SU-DHL-6 (cell line): ENCODE data around the gene TMIE.
"Not testable (repeated sequence)": the region's sequence is repeated elsewhere in the genome, so short reads cannot be mapped to it uniquely, and the experiment has no call there.

Source experiments
- H2AFZ ChIP-seq: fragments of 200-600 bp; sonication (generic); 2 replicates; pipeline ENCODE4 v1.6.1; 2014; ENCODE audit warnings: low read depth, mild to moderate bottlenecking, moderate library complexity, mixed read lengths, antibody characterized with exemption, low read length; ENCODE audit not compliant: severe bottlenecking
- H3F3A ChIP-seq: fragments of 200-600 bp; shearing (Covaris generic); 2 replicates; pipeline ENCODE4 v1.6.0; 2016; ENCODE audit warnings: antibody characterized with exemption, mild to moderate bottlenecking; ENCODE audit not compliant: insufficient read depth
- H3K27ac ChIP-seq: fragments of 200-600 bp; sonication (generic); 2 replicates; pipeline ENCODE4 v1.5.1; 2016; ENCODE audit warnings: low read depth, mild to moderate bottlenecking, low read length, moderate library complexity, mixed read lengths
- H3K27me3 ChIP-seq: fragments of 200-600 bp; sonication (generic), shearing (Covaris generic); 2 replicates; pipeline ENCODE4 v1.6.0; 2014; ENCODE audit warnings: mild to moderate bottlenecking, low read length
- H3K36me3 ChIP-seq: fragments of 200-600 bp; sonication (generic); 2 replicates; pipeline ENCODE4 v1.6.1; 2014; ENCODE audit warnings: mild to moderate bottlenecking, low read length, mixed read lengths
- H3K4me2 ChIP-seq: fragments of 300-600, 200-600 bp; shearing (Covaris generic), sonication (generic); 2 replicates; pipeline ENCODE4 v1.6.0; 2014; ENCODE audit warnings: low read length, low read depth, mild to moderate bottlenecking; ENCODE audit not compliant: poor library complexity, severe bottlenecking
- H3K4me3 ChIP-seq: fragments of 200-600 bp; sonication (generic); 2 replicates; pipeline ENCODE4 v1.5.1; 2014; ENCODE audit warnings: antibody characterized with exemption, low read length, mild to moderate bottlenecking, mixed read lengths; ENCODE audit not compliant: insufficient read depth, poor library complexity, severe bottlenecking
- H3K79me2 ChIP-seq: fragments of 200-600 bp; sonication (generic); 2 replicates; pipeline ENCODE4 v1.6.1; 2014; ENCODE audit warnings: mild to moderate bottlenecking, low read length, moderate library complexity; ENCODE audit not compliant: insufficient read depth
- H3K9ac ChIP-seq: fragments of 200-600 bp; sonication (generic); 2 replicates; pipeline ENCODE4 v1.7.0; 2014; ENCODE audit warnings: mild to moderate bottlenecking, low read length
- H3K9me2 ChIP-seq: fragments of 200-600 bp; sonication (generic); replicated peaks from 2 replicates; pipeline ENCODE4 v1.6.1; 2014; ENCODE audit warnings: low read length; ENCODE audit not compliant: insufficient read depth
- H3K9me3 ChIP-seq: fragments of 200-600 bp; sonication (generic); 2 replicates; pipeline ENCODE4 v1.6.1; 2014; ENCODE audit warnings: low read length, mixed read lengths; ENCODE audit not compliant: insufficient read depth
- H4K20me1 ChIP-seq: fragments of 200-600 bp; sonication (generic); 2 replicates; pipeline ENCODE4 v1.6.1; 2014; ENCODE audit warnings: low read depth, mild to moderate bottlenecking, antibody characterized with exemption, low read length, moderate library complexity, mixed read lengths
- EZH2phosphoT487 ChIP-seq: fragments of 200-600 bp; sonication (generic), shearing (Covaris generic); conservative IDR thresholded peaks from 2 replicates; pipeline ENCODE4 v1.6.1; 2018; ENCODE audit warnings: mild to moderate bottlenecking, antibody characterized with exemption, low read length, moderate library complexity, mixed read lengths
- TF ChIP-seq, protein P1 (sequence below): fragments of 200-600 bp; sonication (generic); IDR thresholded peaks from one replicate; pipeline ENCODE4 v1.5.1; 2017; ENCODE audit warnings: antibody characterized with exemption, mild to moderate bottlenecking, low read length, moderate library complexity; ENCODE audit not compliant: insufficient read depth, poor library complexity, severe bottlenecking

The TMIE gene

DNA sequence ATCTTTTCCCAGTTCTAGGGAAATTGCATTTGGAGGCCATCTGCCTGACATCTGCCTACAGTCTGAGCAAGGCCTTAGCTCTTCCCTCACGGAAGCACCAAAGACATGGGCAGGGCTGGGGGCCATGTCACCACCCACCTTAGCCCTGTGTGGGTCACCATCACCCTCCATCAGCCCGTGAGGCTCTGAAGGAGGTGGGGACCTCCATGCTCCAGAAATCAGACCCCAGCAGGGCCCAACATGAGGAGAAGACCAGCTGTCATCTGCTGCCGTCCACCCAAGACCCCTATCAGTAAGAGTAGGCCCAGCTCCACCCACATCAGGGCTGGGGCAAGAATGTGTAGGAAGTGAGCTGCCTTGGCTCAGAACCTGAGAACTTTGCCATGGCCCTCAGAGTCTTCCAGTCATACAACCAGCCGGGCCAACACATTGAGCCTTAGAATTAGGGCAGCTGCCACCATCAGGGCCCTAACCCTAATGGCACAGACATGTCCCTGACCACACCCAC lies 1.9 kb downstream of the TMIE start:
- Histone ChIP-seq H2AFZ (no peak overlapping the region), H3K4me3 (no peak overlapping the region), H3F3A (no peaks in the 10 kb centered on the region), H3K4me2 (no peak overlapping the region), H4K20me1 (no peaks in the 10 kb centered on the region), H3K9me3 (no peaks in the 10 kb centered on the region), H3K27me3 (no peaks in the 10 kb centered on the region), H3K79me2 (no peaks in the 10 kb centered on the region), H3K27ac (no peak overlapping the region), H3K36me3 (no peaks in the 10 kb centered on the region), H3K9me2 (no peaks in the 10 kb centered on the region), H3K9ac (no peak overlapping the region)
- TF ChIP-seq EZH2phosphoT487: no peak
- TF ChIP-seq, protein P1, sequence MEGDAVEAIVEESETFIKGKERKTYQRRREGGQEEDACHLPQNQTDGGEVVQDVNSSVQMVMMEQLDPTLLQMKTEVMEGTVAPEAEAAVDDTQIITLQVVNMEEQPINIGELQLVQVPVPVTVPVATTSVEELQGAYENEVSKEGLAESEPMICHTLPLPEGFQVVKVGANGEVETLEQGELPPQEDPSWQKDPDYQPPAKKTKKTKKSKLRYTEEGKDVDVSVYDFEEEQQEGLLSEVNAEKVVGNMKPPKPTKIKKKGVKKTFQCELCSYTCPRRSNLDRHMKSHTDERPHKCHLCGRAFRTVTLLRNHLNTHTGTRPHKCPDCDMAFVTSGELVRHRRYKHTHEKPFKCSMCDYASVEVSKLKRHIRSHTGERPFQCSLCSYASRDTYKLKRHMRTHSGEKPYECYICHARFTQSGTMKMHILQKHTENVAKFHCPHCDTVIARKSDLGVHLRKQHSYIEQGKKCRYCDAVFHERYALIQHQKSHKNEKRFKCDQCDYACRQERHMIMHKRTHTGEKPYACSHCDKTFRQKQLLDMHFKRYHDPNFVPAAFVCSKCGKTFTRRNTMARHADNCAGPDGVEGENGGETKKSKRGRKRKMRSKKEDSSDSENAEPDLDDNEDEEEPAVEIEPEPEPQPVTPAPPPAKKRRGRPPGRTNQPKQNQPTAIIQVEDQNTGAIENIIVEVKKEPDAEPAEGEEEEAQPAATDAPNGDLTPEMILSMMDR: no peak

DNA sequence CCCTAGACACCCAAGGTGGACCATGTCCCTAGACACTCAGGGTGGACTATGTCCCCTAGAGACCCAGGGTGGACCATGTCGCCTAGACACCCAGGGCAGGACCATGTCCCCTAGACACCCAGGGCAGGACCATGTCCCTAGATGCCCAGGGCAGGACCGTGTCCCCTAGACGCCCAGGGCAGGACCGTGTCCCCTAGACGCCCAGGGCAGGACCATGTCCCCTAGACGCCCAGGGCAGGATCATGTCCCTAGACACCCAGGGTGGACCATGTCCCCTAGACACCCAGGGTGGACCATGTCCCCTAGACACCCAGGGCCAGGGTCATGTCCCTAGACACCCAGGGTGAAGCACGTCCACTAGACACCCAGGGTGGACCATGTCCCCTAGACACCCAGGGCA lies 3.2 kb downstream of the TMIE start:
- H3F3A ChIP-seq, H3K9me2 ChIP-seq, H2AFZ ChIP-seq, H3K79me2 ChIP-seq, H3K4me3 ChIP-seq, H3K36me3 ChIP-seq, H4K20me1 ChIP-seq, H3K4me2 ChIP-seq, H3K9ac ChIP-seq, H3K27ac ChIP-seq, H3K27me3 ChIP-seq, H3K9me3 ChIP-seq: not testable (repeated sequence)

DNA sequence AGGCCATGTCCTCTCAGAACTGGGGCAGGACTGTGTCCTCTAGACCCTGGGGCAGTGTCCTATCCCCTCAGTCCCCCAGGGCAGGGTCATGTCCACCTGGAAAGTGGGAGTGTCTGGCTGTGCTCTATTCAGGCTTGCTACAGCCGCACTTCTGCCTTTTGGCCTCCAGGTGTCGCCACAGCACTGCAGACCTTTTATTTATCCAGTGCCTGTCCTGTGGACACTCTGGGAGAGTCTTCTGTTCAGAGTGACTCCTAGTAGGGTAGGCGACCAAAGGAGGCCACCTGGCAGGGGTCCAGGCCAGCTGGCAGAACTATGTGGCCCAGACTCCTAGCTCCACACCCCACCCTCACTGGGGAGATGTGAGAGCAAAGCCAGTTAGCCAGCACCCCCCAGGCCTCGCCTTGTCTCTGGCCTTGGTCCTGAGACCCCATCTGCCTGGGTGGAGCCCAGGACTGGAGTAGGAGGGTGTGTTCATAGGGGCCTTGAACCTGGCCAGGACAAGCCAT lies 3.9 kb downstream of the TMIE start:
- no peak overlapping the region for H3K9ac ChIP-seq
- H2AFZ ChIP-seq: no peak overlapping the region
- H3K27me3 ChIP-seq: no peaks in the 10 kb centered on the region
- no peaks in the 10 kb centered on the region for H3K79me2 ChIP-seq
- no peak overlapping the region for H3K4me3 ChIP-seq
- TF ChIP-seq, protein P1: peak; percentile 93
- TF ChIP-seq EZH2phosphoT487: no peak
- H3K36me3 ChIP-seq: no peaks in the 10 kb centered on the region
- H3K9me2 ChIP-seq: no peaks in the 10 kb centered on the region
- H4K20me1 ChIP-seq: no peaks in the 10 kb centered on the region
- H3K4me2 ChIP-seq: no peak overlapping the region
- H3K9me3 ChIP-seq: no peaks in the 10 kb centered on the region
- H3K27ac ChIP-seq: no peak overlapping the region
- no peaks in the 10 kb centered on the region for H3F3A ChIP-seq

DNA sequence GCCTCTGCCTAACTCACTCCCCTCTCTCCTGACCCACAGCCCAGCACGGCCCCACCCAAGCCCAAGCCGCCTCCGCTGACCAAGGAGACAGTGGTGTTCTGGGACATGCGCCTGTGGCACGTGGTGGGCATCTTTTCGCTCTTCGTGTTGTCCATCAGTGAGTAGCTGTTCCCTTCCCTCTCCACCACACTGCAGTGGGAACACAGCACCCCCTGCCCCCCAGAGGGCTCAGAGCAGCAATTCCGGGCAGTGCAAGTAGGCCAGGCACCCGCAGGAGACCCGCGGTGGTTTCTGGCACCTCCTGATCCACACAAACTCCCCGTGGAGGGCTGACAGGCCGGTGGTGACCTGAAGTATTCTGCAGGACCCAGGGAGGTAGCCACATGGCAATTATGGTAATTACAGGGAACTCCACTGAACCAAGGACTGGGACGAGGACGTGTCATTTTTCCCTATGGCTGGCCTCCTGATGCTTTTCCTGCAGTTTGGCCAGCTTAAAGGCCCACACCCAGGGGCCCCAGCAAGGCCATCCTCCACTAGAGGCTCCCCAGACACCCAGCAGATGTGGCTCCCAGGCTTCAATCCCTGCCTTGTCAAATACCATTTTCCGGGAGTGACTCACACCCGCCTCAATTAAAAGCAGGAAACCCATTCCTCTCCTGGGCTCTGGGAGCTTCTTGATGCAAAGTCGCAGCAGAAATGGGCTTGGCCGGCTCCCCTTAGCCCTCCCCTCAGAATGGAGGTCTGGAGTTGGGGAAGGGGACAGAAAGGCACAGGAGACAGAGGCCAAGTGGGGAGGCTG lies 4.8 kb downstream of the TMIE start:
- no peaks in the 10 kb centered on the region for H3K9me2 ChIP-seq
- no peak overlapping the region for H3K9ac ChIP-seq
- no peak overlapping the region for H3K4me3 ChIP-seq
- no peaks in the 10 kb centered on the region for H4K20me1 ChIP-seq
- no peaks in the 10 kb centered on the region for H3K9me3 ChIP-seq
- no peak overlapping the region for H3K4me2 ChIP-seq
- H3K36me3 ChIP-seq: no peaks in the 10 kb centered on the region
- H2AFZ ChIP-seq: no peak overlapping the region
- H3F3A ChIP-seq: no peaks in the 10 kb centered on the region
- no peaks in the 10 kb centered on the region for H3K79me2 ChIP-seq
- H3K27ac ChIP-seq: no peak overlapping the region
- TF ChIP-seq, protein P1: no peak
- TF ChIP-seq EZH2phosphoT487: no peak
- no peaks in the 10 kb centered on the region for H3K27me3 ChIP-seq
